ENCODE measurements around the gene DPM1.

Gene DPM1

GRCh38 chr20:50977066-50978021 is 19.0 kb upstream of the DPM1 start:
- Histone ChIP-seq H3K4me2 (ENCODE audit: low read length) (no peak overlapping the region), H3K9me3 (ENCODE audit: control insufficient read depth, insufficient read depth, low read length) (no peaks in the 10 kb centered on the region), H3K27ac (ENCODE audit: low read depth, low read length) (no peak overlapping the region), H4K20me1 (ENCODE audit: control insufficient read depth, insufficient read depth, low read depth, low read length) (no peaks in the 10 kb centered on the region), H3K79me2 (ENCODE audit: control insufficient read depth, low read length) (no peaks in the 10 kb centered on the region), H3K9me2 (replicated peaks; ENCODE audit: control insufficient read depth, low read length) (no peaks in the 10 kb centered on the region), H3K36me3 (ENCODE audit: control insufficient read depth, low read length) (no peaks in the 10 kb centered on the region), H3F3A (ENCODE audit: control insufficient read depth, insufficient read depth) (no peaks in the 10 kb centered on the region), H3K4me3 (ENCODE audit: low read length) (no peak overlapping the region), H3K4me1 (ENCODE audit: control insufficient read depth, low read length) (peaks cover 11% of the 10 kb centered on the region), H3K27me3 (ENCODE audit: control insufficient read depth, low read length) (0 out of 2 replicates have a peak, but pooled peaks cover 3% of the 10 kb centered on the region)
- TF ChIP-seq CTCF (IDR thresholded peaks at IDR 0.05; ENCODE audit: low read depth, low read length, poor library complexity, severe bottlenecking) = no peak
- TF ChIP-seq EZH2phosphoT487 (IDR thresholded peaks at IDR 0.05; ENCODE audit: borderline replicate concordance, low read length) = no peak

GRCh38 chr20:50975701-50976330 is 17.5 kb upstream of the DPM1 start:
- Histone ChIP-seq H3K36me3 (ENCODE audit: control insufficient read depth, low read length) (no peaks in the 10 kb centered on the region), H3K9me3 (ENCODE audit: control insufficient read depth, insufficient read depth, low read length) (no peaks in the 10 kb centered on the region), H4K20me1 (ENCODE audit: control insufficient read depth, insufficient read depth, low read depth, low read length) (no peaks in the 10 kb centered on the region), H3K27me3 (ENCODE audit: control insufficient read depth, low read length) (0 out of 2 replicates have a peak, but pooled peaks cover 3% of the 10 kb centered on the region), H3K4me1 (ENCODE audit: control insufficient read depth, low read length) (peaks cover 8% of the 10 kb centered on the region), H3K79me2 (ENCODE audit: control insufficient read depth, low read length) (no peaks in the 10 kb centered on the region), H3K4me2 (ENCODE audit: low read length) (no peak overlapping the region), H3K9me2 (replicated peaks; ENCODE audit: control insufficient read depth, low read length) (no peaks in the 10 kb centered on the region), H3F3A (ENCODE audit: control insufficient read depth, insufficient read depth) (no peaks in the 10 kb centered on the region), H3K27ac (ENCODE audit: low read depth, low read length) (no peak overlapping the region), H3K4me3 (ENCODE audit: low read length) (no peak overlapping the region)
- TF ChIP-seq EZH2phosphoT487 (IDR thresholded peaks at IDR 0.05; ENCODE audit: borderline replicate concordance, low read length) (no peak), CTCF (IDR thresholded peaks at IDR 0.05; ENCODE audit: low read depth, low read length, poor library complexity, severe bottlenecking) (no peak)

- Histone ChIP-seq H3K36me3 (ENCODE audit: control insufficient read depth, low read length) (no peaks in the 10 kb centered on the region), H3K4me2 (ENCODE audit: low read length) (no peak overlapping the region), H3K9me3 (ENCODE audit: control insufficient read depth, insufficient read depth, low read length) (no peaks in the 10 kb centered on the region), H3F3A (ENCODE audit: control insufficient read depth, insufficient read depth) (no peaks in the 10 kb centered on the region), H3K4me3 (ENCODE audit: low read length) (no peak overlapping the region), H4K20me1 (ENCODE audit: control insufficient read depth, insufficient read depth, low read depth, low read length) (no peaks in the 10 kb centered on the region), H3K27me3 (ENCODE audit: control insufficient read depth, low read length) (peaks cover 14% of the 10 kb centered on the region; the same call in 1 of the 2 replicates), H3K9me2 (replicated peaks; ENCODE audit: control insufficient read depth, low read length) (no peaks in the 10 kb centered on the region), H3K27ac (ENCODE audit: low read depth, low read length) (no peak overlapping the region), H3K4me1 (ENCODE audit: control insufficient read depth, low read length) (no peaks in the 10 kb centered on the region), H3K79me2 (ENCODE audit: control insufficient read depth, low read length) (no peaks in the 10 kb centered on the region)
- no peak for TF ChIP-seq EZH2phosphoT487 (IDR thresholded peaks at IDR 0.05; ENCODE audit: borderline replicate concordance, low read length)
- no peak for TF ChIP-seq CTCF (IDR thresholded peaks at IDR 0.05; ENCODE audit: low read depth, low read length, poor library complexity, severe bottlenecking)
Measured at GRCh38 chr20:50969912-50970311, 11.6 kb upstream of the DPM1 start.
